GM21447 (cell line): ENCODE data around the gene ERP29.
"Not testable (repeated sequence)": the region's sequence is repeated elsewhere in the genome, so short reads cannot be mapped to it uniquely, and the experiment has no call there.

ENCODE experiments used
- ATAC-seq: cut with Tn5 transposase; IDR thresholded peaks from one replicate; pipeline ENCODE4 v1.9.1; 2021; ENCODE audit not compliant: unreplicated experiment

The ERP29 gene

GRCh38 chr12:112012775-112013600 is at the start of gene ERP29, which contains the start of gene TMEM116:
TSS of gene ERP29 (plus strand) at chr12:112013426. CDS start at chr12:112013466, 40 bp downstream.
TSS of gene TMEM116 (minus strand) at chr12:112013165. CDS start at chr12:112005270, 7,895 bp downstream.
- ATAC-seq = peak; percentile 58

GRCh38 chr12:111964935-111965334 is 48.3 kb upstream of the ERP29 start:
- ATAC-seq = no peak

- ATAC-seq = no peak
Observed at GRCh38 chr12:111971800-111972199, 41.4 kb upstream of the ERP29 start.

- no peak for ATAC-seq
Observed at GRCh38 chr12:111975161-111975931, 37.9 kb upstream of the ERP29 start.

- ATAC-seq = no peak
Observed at GRCh38 chr12:111976291-111976690, 36.9 kb upstream of the ERP29 start.

- no peak for ATAC-seq
Observed at GRCh38 chr12:111976860-111977259, 36.4 kb upstream of the ERP29 start.

GRCh38 chr12:111978545-111978944 is 34.7 kb upstream of the ERP29 start:
- ATAC-seq = no peak

- no peak for ATAC-seq
Observed at GRCh38 chr12:111980598-111980997, 32.6 kb upstream of the ERP29 start.

- ATAC-seq = no peak
Observed at GRCh38 chr12:111981987-111982386, 31.2 kb upstream of the ERP29 start.

- no peak for ATAC-seq
Observed at GRCh38 chr12:111984820-111985219, 28.4 kb upstream of the ERP29 start.

GRCh38 chr12:111991535-111991934 is 21.7 kb upstream of the ERP29 start:
- ATAC-seq = no peak

- ATAC-seq = no peak
Observed at GRCh38 chr12:111991946-111992345, 21.3 kb upstream of the ERP29 start.

- no peak for ATAC-seq
Observed at GRCh38 chr12:111992464-111992863, 20.8 kb upstream of the ERP29 start.

GRCh38 chr12:111993292-111994150 is 19.7 kb upstream of the ERP29 start:
- ATAC-seq = peak; percentile 68

- peak; percentile 56 for ATAC-seq
Observed at GRCh38 chr12:111994211-111995111, 18.8 kb upstream of the ERP29 start.

GRCh38 chr12:111995782-111996480 is 17.3 kb upstream of the ERP29 start:
- no peak for ATAC-seq

GRCh38 chr12:111997300-111997699 is 15.9 kb upstream of the ERP29 start:
- no peak for ATAC-seq

- no peak for ATAC-seq
Observed at GRCh38 chr12:111998015-111998414, 15.2 kb upstream of the ERP29 start.

- not testable (repeated sequence) for ATAC-seq
Observed at GRCh38 chr12:111999129-111999528, 14.1 kb upstream of the ERP29 start.
